Panc1 (cell line): ENCODE results near the gene C9orf57. TPM values are rescaled to one million over a fixed set of nuclear protein-coding genes. Genes with fewer than 3 reads are reported as not detected.

Experiments
- ATAC-seq: fragments of 200-7000 bp; cut with Tn5 transposase; 2 replicates; pipeline ENCODE4 v1.9.1; 2020; ENCODE audit warnings: mild to moderate bottlenecking, moderate library complexity
- BruUV-seq: library from RNA; stranded (reverse); fragments of 400-500 nt; replicated peaks from 2 replicates; lab custom pipeline; 2021; lab: Mats Ljungman, UMichigan
- CTCF ChIA-PET: fragments of 300-600 bp; sonication (Branson Sonifier 250); formaldehyde crosslinking; loops from one replicate; lab custom pipeline; 2022; ENCODE audit warnings: antibody characterized with exemption; lab: Charles Lee
- POLR2A ChIA-PET: fragments of 300-600 bp; sonication (Branson Sonifier 250); formaldehyde crosslinking; loops from one replicate; lab custom pipeline; 2022; ENCODE audit warnings: antibody characterized with exemption; lab: Charles Lee
- DNase-seq: peaks from one replicate; pipeline ENCODE4 v3.0.0-alpha.2; 2010; ENCODE audit warnings: low read depth, low spot score
- H3K27ac ChIP-seq: 2 replicates; pipeline ENCODE4 v1.5.1; 2011; ENCODE audit warnings: mild to moderate bottlenecking, low read length, inconsistent platforms
- H3K27me3 ChIP-seq: fragments of 200-500 bp; sonication (Bioruptor generic); 2 replicates; pipeline ENCODE4 v1.6.0; 2014; ENCODE audit warnings: low read length, inconsistent platforms; ENCODE audit not compliant: control insufficient read depth, insufficient read depth
- H3K36me3 ChIP-seq: fragments of 200-500 bp; sonication (Bioruptor generic); 2 replicates; pipeline ENCODE4 v1.5.1; 2014; ENCODE audit warnings: inconsistent platforms, mild to moderate bottlenecking, low read length, moderate library complexity; ENCODE audit not compliant: control insufficient read depth, insufficient read depth
- H3K4me1 ChIP-seq: 2 replicates; pipeline ENCODE4 v1.5.1; 2011; ENCODE audit warnings: inconsistent platforms, mild to moderate bottlenecking, low read length, moderate library complexity; ENCODE audit not compliant: control insufficient read depth, insufficient read depth
- H3K4me3 ChIP-seq, 2 experiments: 2 replicates each; pipeline ENCODE4 v1.5.1; 2011 to 2012; ENCODE audit warnings: low read depth in 2 of 2, low read length in 2 of 2, mild to moderate bottlenecking in 2 of 2, inconsistent platforms in 1 of 2, moderate library complexity in 1 of 2
- H3K9me3 ChIP-seq: fragments of 200-500 bp; sonication (Bioruptor generic); 2 replicates; pipeline ENCODE4 v1.5.1; 2014; ENCODE audit warnings: low read depth, mild to moderate bottlenecking, inconsistent platforms, low read length, moderate library complexity; ENCODE audit not compliant: control insufficient read depth, insufficient read depth
- POLR2AphosphoS5 ChIP-seq: IDR thresholded peaks from 2 replicates; pipeline ENCODE4 v1.6.1; 2012; ENCODE audit warnings: mild to moderate bottlenecking, low read depth, low read length, moderate library complexity
- SIN3A ChIP-seq: IDR thresholded peaks from 2 replicates; pipeline ENCODE4 v1.6.1; 2012; ENCODE audit warnings: low read depth, mild to moderate bottlenecking, low read length, moderate library complexity, borderline replicate concordance; ENCODE audit not compliant: insufficient read depth
- TCF7L2 ChIP-seq: IDR thresholded peaks from 2 replicates; pipeline ENCODE4 v1.6.1; 2011; ENCODE audit warnings: mild to moderate bottlenecking, low read depth, low read length, inconsistent platforms
- in situ Hi-C: cut with HindIII; loops from 2 replicates; pipeline ENCODE4 v1.10.0; 2016; ENCODE audit warnings: low sequenced_read_pairs, low pct_unique_long_range_greater_than_20kb
- intact Hi-C: fragments of 100-400 bp; cut with micrococcal nuclease; formaldehyde crosslinking; loops from one replicate; pipeline ENCODE4 v1.10.0; 2022; ENCODE audit not compliant: unreplicated experiment
- total RNA-seq: library from RNA; stranded (reverse); gene quantifications from one replicate; pipeline ENCODE4 v1.2.1, GENCODE V29; 2021; ENCODE audit not compliant: unreplicated experiment
- TF ChIP-seq, protein P1 (sequence below), 2 experiments: IDR thresholded peaks; 2 replicates each; pipeline ENCODE4 v1.6.1; 2011 to 2012; ENCODE audit warnings: low read depth in 2 of 2, control low read depth in 1 of 2, low read length in 1 of 2, mild to moderate bottlenecking in 1 of 2, moderate library complexity in 1 of 2; ENCODE audit not compliant: insufficient read depth in 1 of 2
- TF ChIP-seq, protein P2 (sequence below): fragments of 450-650 bp; IDR thresholded peaks from 2 replicates; pipeline ENCODE4 v1.5.1; 2017; ENCODE audit warnings: mild to moderate bottlenecking

C9orf57 gene
- total RNA-seq, 1 experiment from 2014 or later: not detected

DNA sequence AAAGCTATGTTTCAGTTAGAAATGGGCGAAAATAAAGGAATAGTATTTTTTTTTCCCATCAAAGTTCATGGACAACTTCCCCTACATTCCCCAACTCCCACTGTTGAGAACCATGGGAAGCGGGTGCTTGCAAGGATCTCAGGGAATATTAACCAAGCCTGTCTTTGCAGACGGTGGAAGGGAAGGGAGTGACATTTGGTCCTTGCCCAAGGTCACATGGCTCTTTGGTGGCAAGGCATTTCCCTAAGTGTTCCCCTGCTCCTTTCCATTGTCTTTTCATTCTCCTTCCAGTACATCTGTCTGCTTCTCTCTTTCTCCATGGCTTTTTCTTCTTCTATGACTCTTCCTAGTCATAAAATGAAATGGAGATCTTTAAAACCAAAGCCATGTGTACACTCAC, 19.0 kb downstream of the C9orf57 start:
- no peaks in the 10 kb centered on the region for H3K36me3 ChIP-seq
- in situ Hi-C loops: loop anchor here (10.0 kb wide), 1 partner anchor 233 kb away; no protein-coding TSS in a partner anchor
- no peak overlapping the region for H3K4me3 ChIP-seq
- TF ChIP-seq, protein P1, sequence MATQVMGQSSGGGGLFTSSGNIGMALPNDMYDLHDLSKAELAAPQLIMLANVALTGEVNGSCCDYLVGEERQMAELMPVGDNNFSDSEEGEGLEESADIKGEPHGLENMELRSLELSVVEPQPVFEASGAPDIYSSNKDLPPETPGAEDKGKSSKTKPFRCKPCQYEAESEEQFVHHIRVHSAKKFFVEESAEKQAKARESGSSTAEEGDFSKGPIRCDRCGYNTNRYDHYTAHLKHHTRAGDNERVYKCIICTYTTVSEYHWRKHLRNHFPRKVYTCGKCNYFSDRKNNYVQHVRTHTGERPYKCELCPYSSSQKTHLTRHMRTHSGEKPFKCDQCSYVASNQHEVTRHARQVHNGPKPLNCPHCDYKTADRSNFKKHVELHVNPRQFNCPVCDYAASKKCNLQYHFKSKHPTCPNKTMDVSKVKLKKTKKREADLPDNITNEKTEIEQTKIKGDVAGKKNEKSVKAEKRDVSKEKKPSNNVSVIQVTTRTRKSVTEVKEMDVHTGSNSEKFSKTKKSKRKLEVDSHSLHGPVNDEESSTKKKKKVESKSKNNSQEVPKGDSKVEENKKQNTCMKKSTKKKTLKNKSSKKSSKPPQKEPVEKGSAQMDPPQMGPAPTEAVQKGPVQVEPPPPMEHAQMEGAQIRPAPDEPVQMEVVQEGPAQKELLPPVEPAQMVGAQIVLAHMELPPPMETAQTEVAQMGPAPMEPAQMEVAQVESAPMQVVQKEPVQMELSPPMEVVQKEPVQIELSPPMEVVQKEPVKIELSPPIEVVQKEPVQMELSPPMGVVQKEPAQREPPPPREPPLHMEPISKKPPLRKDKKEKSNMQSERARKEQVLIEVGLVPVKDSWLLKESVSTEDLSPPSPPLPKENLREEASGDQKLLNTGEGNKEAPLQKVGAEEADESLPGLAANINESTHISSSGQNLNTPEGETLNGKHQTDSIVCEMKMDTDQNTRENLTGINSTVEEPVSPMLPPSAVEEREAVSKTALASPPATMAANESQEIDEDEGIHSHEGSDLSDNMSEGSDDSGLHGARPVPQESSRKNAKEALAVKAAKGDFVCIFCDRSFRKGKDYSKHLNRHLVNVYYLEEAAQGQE (IDR thresholded peaks at IDR 0.05; ENCODE audit: insufficient read depth in 1 of 2, low read depth in 2 of 2, low read length in 1 of 2): no peak
- TF ChIP-seq TCF7L2 (no peak), SIN3A (no peak), POLR2AphosphoS5 (no peak)
- TF ChIP-seq, protein P2, sequence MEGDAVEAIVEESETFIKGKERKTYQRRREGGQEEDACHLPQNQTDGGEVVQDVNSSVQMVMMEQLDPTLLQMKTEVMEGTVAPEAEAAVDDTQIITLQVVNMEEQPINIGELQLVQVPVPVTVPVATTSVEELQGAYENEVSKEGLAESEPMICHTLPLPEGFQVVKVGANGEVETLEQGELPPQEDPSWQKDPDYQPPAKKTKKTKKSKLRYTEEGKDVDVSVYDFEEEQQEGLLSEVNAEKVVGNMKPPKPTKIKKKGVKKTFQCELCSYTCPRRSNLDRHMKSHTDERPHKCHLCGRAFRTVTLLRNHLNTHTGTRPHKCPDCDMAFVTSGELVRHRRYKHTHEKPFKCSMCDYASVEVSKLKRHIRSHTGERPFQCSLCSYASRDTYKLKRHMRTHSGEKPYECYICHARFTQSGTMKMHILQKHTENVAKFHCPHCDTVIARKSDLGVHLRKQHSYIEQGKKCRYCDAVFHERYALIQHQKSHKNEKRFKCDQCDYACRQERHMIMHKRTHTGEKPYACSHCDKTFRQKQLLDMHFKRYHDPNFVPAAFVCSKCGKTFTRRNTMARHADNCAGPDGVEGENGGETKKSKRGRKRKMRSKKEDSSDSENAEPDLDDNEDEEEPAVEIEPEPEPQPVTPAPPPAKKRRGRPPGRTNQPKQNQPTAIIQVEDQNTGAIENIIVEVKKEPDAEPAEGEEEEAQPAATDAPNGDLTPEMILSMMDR: no peak
- H3K4me1 ChIP-seq: no peaks in the 10 kb centered on the region
- ChIA-PET POLR2A (no interaction called here), CTCF (no interaction called here)
- ATAC-seq (no peak), DNase-seq (no peak)
- BruUV-seq: no TSS peak
- H3K9me3 ChIP-seq: no peaks in the 10 kb centered on the region
- H3K27ac ChIP-seq: no peak overlapping the region; the same call in 1 of the 2 replicates
- H3K27me3 ChIP-seq: no peaks in the 10 kb centered on the region
- intact Hi-C loops: no loop called here

DNA sequence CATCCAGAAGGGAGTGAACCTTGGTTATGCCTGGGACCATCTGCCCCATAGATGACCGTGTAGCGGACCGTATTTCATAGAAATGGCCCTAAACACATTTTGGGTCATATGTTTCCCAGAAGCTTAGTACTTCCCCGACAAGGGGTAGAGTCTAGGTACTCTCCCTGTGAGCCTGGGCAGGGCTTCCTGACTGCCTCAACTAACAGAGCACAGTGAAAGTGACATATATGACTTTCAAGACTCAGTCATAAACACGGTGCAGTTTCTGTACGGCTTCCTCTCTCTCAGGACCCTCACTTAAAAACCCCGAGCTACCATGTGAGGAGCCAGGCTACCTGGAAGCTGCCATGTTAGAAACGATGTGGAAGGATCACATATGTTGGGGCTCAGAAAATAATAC, 20.9 kb downstream of the C9orf57 start:
- ATAC-seq (no peak), DNase-seq (no peak)
- Histone ChIP-seq H3K27ac (no peak overlapping the region; the same call in 1 of the 2 replicates), H3K9me3 (no peaks in the 10 kb centered on the region), H3K4me1 (peaks cover under 1% of the 10 kb centered on the region; the same call in 1 of the 2 replicates), H3K27me3 (no peaks in the 10 kb centered on the region), H3K36me3 (no peaks in the 10 kb centered on the region), H3K4me3 (no peak overlapping the region)
- TF ChIP-seq TCF7L2 (no peak), SIN3A (no peak), POLR2AphosphoS5 (no peak)
- TF ChIP-seq, protein P1 (IDR thresholded peaks at IDR 0.05; ENCODE audit: insufficient read depth in 1 of 2, low read depth in 2 of 2, low read length in 1 of 2): no peak
- TF ChIP-seq, protein P2: no peak
- ChIA-PET POLR2A (no interaction called here), CTCF (interaction anchor here (0.5 to 2.6 kb wide), 9 partner anchors 9 to 240 kb away, joined by 3 to 16 read pairs (median 3); no protein-coding TSS in a partner anchor)
- intact Hi-C loops: loop anchor here (1.0 to 5.0 kb wide), 2 partner anchors 163 to 233 kb away; no protein-coding TSS in a partner anchor
- in situ Hi-C loops: no loop called here
- no TSS peak for BruUV-seq
